Thoracic aorta (tissue), 2 donors: ENCODE results near the gene DOC2B. TPM values are rescaled to one million over a fixed set of nuclear protein-coding genes. Genes with fewer than 3 reads are reported as not detected.

Experiments
- ATAC-seq: fragments of 150-250 bp; one replicate; pipeline ENCODE4 v1.8.0; 2017; ENCODE audit warnings: low read depth; ENCODE audit not compliant: insufficient number of reproducible peaks, low FRiP score
- DNase-seq: peaks from one replicate; pipeline ENCODE4 v3.0.0-alpha.2; 2020; ENCODE audit warnings: low spot score
- H3K27ac ChIP-seq, 2 donors: fragments of 200-600 bp; sonication (generic); 1 replicate in 1 of 2; 2 replicates in 1 of 2; pipeline ENCODE4 v1.5.1; 2016; ENCODE audit warnings: mild to moderate bottlenecking in 2 of 2, moderate library complexity in 2 of 2
- H3K27me3 ChIP-seq: fragments of 200-600 bp; sonication (generic); replicated peaks from 2 replicates; pipeline ENCODE4 v1.6.0; 2016; ENCODE audit warnings: mild to moderate bottlenecking; ENCODE audit not compliant: insufficient read depth
- H3K36me3 ChIP-seq: fragments of 200-600 bp; sonication (generic); one replicate; pipeline ENCODE4 v1.5.1; 2016
- H3K4me1 ChIP-seq, 2 donors: fragments of 200-600 bp; sonication (generic); 1 replicate in 1 of 2; 2 replicates in 1 of 2; pipeline versions ENCODE4 v1.5.1 to v1.6.0; 2016; ENCODE audit warnings: low read depth in 2 of 2, mild to moderate bottlenecking in 1 of 2; ENCODE audit not compliant: control insufficient read depth in 1 of 2
- H3K4me3 ChIP-seq: fragments of 200-600 bp; sonication (generic); 2 replicates; pipeline ENCODE4 v1.5.1; 2016; ENCODE audit warnings: mild to moderate bottlenecking
- H3K9me3 ChIP-seq: fragments of 200-600 bp; sonication (generic); 2 replicates; pipeline ENCODE4 v1.5.1; 2016
- CTCF ChIP-seq: fragments of 200-600 bp; sonication (generic); IDR thresholded peaks from one replicate; pipeline ENCODE4 v1.5.1; 2019; ENCODE audit warnings: antibody characterized with exemption
- total RNA-seq, 2 donors: library from RNA; depleted of rRNA; stranded (reverse); fragments of >200 nt; gene quantifications; one replicate each; pipeline versions ENCODE4 v1.1.0 to v1.2.3, GENCODE V29; 2016

DOC2B gene
- total RNA-seq, 2 donors from 2014 or later = 4.2 to 7.5 TPM

- Histone ChIP-seq H3K9me3 (no peaks in the 10 kb centered on the region), H3K27me3 (no peaks in the 10 kb centered on the region), H3K4me1 (no peaks in the 10 kb centered on the region), H3K36me3 (no peaks in the 10 kb centered on the region), H3K4me3 (no peak overlapping the region), H3K27ac (no peak overlapping the region)
- DNase-seq (no peak), ATAC-seq (no peak)
- no peak for TF ChIP-seq CTCF
Measured at GRCh38 chr17:145671-146541, 35.5 kb downstream of the DOC2B start.

- DNase-seq (no peak), ATAC-seq (no peak)
- Histone ChIP-seq H3K27ac (no peak overlapping the region), H3K36me3 (no peaks in the 10 kb centered on the region), H3K4me3 (no peak overlapping the region), H3K9me3 (no peaks in the 10 kb centered on the region), H3K4me1 (no peaks in the 10 kb centered on the region), H3K27me3 (no peaks in the 10 kb centered on the region)
- TF ChIP-seq CTCF = no peak
Measured at GRCh38 chr17:144936-145670, 36.3 kb downstream of the DOC2B start.

- no peaks in the 10 kb centered on the region for H3K27me3 ChIP-seq
- ATAC-seq = no peak
- no peak overlapping the region for H3K27ac ChIP-seq
- H3K4me3 ChIP-seq = no peak overlapping the region
- no peaks in the 10 kb centered on the region for H3K4me1 ChIP-seq
- DNase-seq = no peak
- no peaks in the 10 kb centered on the region for H3K36me3 ChIP-seq
- peak; percentile 95 for TF ChIP-seq CTCF
- no peaks in the 10 kb centered on the region for H3K9me3 ChIP-seq
Measured at GRCh38 chr17:143785-144281, 37.6 kb downstream of the DOC2B start.

- Histone ChIP-seq H3K27ac (no peak overlapping the region), H3K9me3 (no peaks in the 10 kb centered on the region), H3K36me3 (no peaks in the 10 kb centered on the region), H3K4me3 (no peak overlapping the region), H3K4me1 (no peaks in the 10 kb centered on the region), H3K27me3 (no peaks in the 10 kb centered on the region)
- TF ChIP-seq CTCF = no peak
- ATAC-seq (no peak), DNase-seq (no peak)
Measured at GRCh38 chr17:142876-143784, 38.3 kb downstream of the DOC2B start.
